ENCODE data around the gene DTNBP1. TPM values are rescaled to one million over a fixed set of nuclear protein-coding genes. Genes with fewer than 3 reads are reported as not detected.

DTNBP1 gene, protein sequence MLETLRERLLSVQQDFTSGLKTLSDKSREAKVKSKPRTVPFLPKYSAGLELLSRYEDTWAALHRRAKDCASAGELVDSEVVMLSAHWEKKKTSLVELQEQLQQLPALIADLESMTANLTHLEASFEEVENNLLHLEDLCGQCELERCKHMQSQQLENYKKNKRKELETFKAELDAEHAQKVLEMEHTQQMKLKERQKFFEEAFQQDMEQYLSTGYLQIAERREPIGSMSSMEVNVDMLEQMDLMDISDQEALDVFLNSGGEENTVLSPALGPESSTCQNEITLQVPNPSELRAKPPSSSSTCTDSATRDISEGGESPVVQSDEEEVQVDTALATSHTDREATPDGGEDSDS
- total RNA-seq: 4.5 TPM in 2 replicates

GRCh38 chr6:15662326-15663129 lies at the start of gene DTNBP1:
Gene DTNBP1 (minus strand): TSS chr6:15663028. CDS start chr6:15662869, 159 bp downstream.

Small RNA genes lying within 50 kb of the gene (small RNA-seq; reads per million reads assigned to genes)
- gene RF00001: not detected
